ENCODE results near the gene BMPR1B. TPM values are rescaled to one million over a fixed set of nuclear protein-coding genes. Genes with fewer than 3 reads are reported as not detected.

BMPR1B gene
- total and polyA plus RNA-seq, 2 of the 4 experiments (the other 2 are of a cell fraction): 0.24 to 0.90 TPM

DNA sequence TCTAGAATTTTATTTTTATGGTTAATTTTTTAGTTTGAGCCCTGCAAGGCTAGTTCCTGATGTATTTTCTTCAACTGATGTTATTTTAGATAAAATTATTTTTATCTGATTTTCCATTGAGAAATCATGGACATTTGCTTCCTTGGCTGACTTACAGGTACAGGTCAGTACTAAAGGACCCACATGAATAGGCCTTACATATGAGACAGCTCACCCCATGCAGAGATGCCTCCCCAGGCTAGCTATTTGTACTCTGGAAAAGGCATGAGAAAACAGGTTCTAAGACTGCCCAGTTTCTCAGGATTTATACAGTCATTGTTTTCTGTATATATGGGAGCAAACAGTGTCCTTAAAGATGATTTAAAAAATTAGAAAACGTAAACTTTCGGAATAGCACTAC is 255.5 kb downstream of the BMPR1B start:
- no CpG with 5 or more reads among the region's 2 CpGs for WGBS, 2 experiments (ENCODE audit: extremely low coverage in 2 of 2, insufficient read length in 1 of 2)

More for the DNA sequence above, 255.5 kb downstream of the BMPR1B start:
- H4K8ac ChIP-seq (ENCODE audit: low read depth in 2 of 2, low read length in 2 of 2): no peak overlapping the region
- no peak overlapping the region for H3K9ac ChIP-seq (ENCODE audit: low read depth, low read length)
- no peak overlapping the region for H2AFZ ChIP-seq (replicated peaks; ENCODE audit: low read length, poor library complexity)
- H3K27ac ChIP-seq (ENCODE audit: insufficient read depth, low read length): no peak overlapping the region
- H3K79me1 ChIP-seq (ENCODE audit: low read depth in 1 of 2, low read length in 2 of 2): no peaks in the 10 kb centered on the region
- CTCF ChIA-PET: no interaction called here
- H2AK9ac ChIP-seq (replicated peaks; ENCODE audit: low read depth, low read length, poor library complexity): no peak overlapping the region
- H4K91ac ChIP-seq (ENCODE audit: insufficient read depth, low read depth, low read length): no peak overlapping the region
- H4K20me1 ChIP-seq (ENCODE audit: insufficient read depth, low read length): no peaks in the 10 kb centered on the region
- in situ Hi-C loops (cut with MboI; ENCODE audit: low sequenced_read_pairs): no loop called here
- no TSS peak for BruUV-seq (replicated peaks)
- H3K9me3 ChIP-seq (ENCODE audit: control insufficient read depth, insufficient read depth, low read length): no peaks in the 10 kb centered on the region
- H2BK5ac ChIP-seq (ENCODE audit: low read depth, low read length, poor library complexity, severe bottlenecking): no peak overlapping the region
- no peak overlapping the region for H3K14ac ChIP-seq (replicated peaks; ENCODE audit: low read depth, low read length)
- no peaks in the 10 kb centered on the region for H3K4me1 ChIP-seq (ENCODE audit: control insufficient read depth, insufficient read depth, low read length)
- H3K18ac ChIP-seq (ENCODE audit: low read depth, low read length): no peak overlapping the region
- H3K4me2 ChIP-seq (ENCODE audit: low read depth, low read length): no peak overlapping the region
- dilution Hi-C loops (cut with HindIII; ENCODE audit: low sequenced_read_pairs, unreplicated experiment): no loop called here
- H2BK20ac ChIP-seq (ENCODE audit: low read depth, low read length): no peak overlapping the region
- no peak overlapping the region for H2BK15ac ChIP-seq (ENCODE audit: low read depth, low read length)
- H3K9me1 ChIP-seq (ENCODE audit: insufficient read depth, low read length): no peaks in the 10 kb centered on the region
- H3K27me3 ChIP-seq (ENCODE audit: control insufficient read depth, insufficient read depth, low read length): peaks cover 2% of the 10 kb centered on the region; the same call in 1 of the 2 replicates
- no peak overlapping the region for H4K5ac ChIP-seq (ENCODE audit: low read depth, low read length)
- intact Hi-C loops (cut with micrococcal nuclease): loop anchor here (5.0 kb wide), 1 partner anchor 64 kb away; no protein-coding TSS in a partner anchor
- no peak for TF ChIP-seq POLR2A (IDR thresholded peaks at IDR 0.05; ENCODE audit: low read depth, low read length)
- TF ChIP-seq, protein P1, sequence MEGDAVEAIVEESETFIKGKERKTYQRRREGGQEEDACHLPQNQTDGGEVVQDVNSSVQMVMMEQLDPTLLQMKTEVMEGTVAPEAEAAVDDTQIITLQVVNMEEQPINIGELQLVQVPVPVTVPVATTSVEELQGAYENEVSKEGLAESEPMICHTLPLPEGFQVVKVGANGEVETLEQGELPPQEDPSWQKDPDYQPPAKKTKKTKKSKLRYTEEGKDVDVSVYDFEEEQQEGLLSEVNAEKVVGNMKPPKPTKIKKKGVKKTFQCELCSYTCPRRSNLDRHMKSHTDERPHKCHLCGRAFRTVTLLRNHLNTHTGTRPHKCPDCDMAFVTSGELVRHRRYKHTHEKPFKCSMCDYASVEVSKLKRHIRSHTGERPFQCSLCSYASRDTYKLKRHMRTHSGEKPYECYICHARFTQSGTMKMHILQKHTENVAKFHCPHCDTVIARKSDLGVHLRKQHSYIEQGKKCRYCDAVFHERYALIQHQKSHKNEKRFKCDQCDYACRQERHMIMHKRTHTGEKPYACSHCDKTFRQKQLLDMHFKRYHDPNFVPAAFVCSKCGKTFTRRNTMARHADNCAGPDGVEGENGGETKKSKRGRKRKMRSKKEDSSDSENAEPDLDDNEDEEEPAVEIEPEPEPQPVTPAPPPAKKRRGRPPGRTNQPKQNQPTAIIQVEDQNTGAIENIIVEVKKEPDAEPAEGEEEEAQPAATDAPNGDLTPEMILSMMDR (conservative IDR thresholded peaks at IDR 0.05; ENCODE audit: low read depth, low read length): no peak
- TF ChIP-seq, protein P2, sequence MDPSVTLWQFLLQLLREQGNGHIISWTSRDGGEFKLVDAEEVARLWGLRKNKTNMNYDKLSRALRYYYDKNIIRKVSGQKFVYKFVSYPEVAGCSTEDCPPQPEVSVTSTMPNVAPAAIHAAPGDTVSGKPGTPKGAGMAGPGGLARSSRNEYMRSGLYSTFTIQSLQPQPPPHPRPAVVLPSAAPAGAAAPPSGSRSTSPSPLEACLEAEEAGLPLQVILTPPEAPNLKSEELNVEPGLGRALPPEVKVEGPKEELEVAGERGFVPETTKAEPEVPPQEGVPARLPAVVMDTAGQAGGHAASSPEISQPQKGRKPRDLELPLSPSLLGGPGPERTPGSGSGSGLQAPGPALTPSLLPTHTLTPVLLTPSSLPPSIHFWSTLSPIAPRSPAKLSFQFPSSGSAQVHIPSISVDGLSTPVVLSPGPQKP (IDR thresholded peaks at IDR 0.05; ENCODE audit: borderline replicate concordance, low read depth, low read length): no peak
- TF ChIP-seq CEBPB (IDR thresholded peaks at IDR 0.05; ENCODE audit: low read depth, low read length): no peak
- TF ChIP-seq MAFK (IDR thresholded peaks at IDR 0.05; ENCODE audit: low read depth, low read length): no peak
- TF ChIP-seq NFE2L2 (IDR thresholded peaks at IDR 0.05; ENCODE audit: low read depth, low read length): no peak
- no peaks in the 10 kb centered on the region for H3K36me3 ChIP-seq (ENCODE audit: control insufficient read depth, insufficient read depth, low read length)
- H3K4me3 ChIP-seq (ENCODE audit: insufficient read depth, low read depth, low read length): no peak overlapping the region
- H3K56ac ChIP-seq (ENCODE audit: extremely low read depth, insufficient read depth, low read length): no peak overlapping the region
- POLR2A ChIA-PET (ENCODE audit: unreplicated experiment): no interaction called here
- H3K23ac ChIP-seq (ENCODE audit: low read depth, low read length): no peak overlapping the region
- DNase-seq (no peak), ATAC-seq (ENCODE audit: low read depth) (no peak)
- no peak overlapping the region for H2AK5ac ChIP-seq (ENCODE audit: low read depth, low read length)
- no peak overlapping the region for H3K4ac ChIP-seq (ENCODE audit: low read depth, low read length)
- H2BK120ac ChIP-seq (ENCODE audit: low read depth, low read length): no peak overlapping the region

Measured in IMR-90 (cell line).